ENCODE measurements around the gene PKN2. TPM values are rescaled to one million over a fixed set of nuclear protein-coding genes. Genes with fewer than 3 reads are reported as not detected.
"Not testable (repeated sequence)": the region's sequence is repeated elsewhere in the genome, so short reads cannot be mapped to it uniquely, and the experiment has no call there.

PKN2 gene
- total RNA-seq, 1 donor from 2014 or later: 23.9 TPM

- no peak for DNase-seq (ENCODE audit: low read depth)
Observed at GRCh38 chr1:88876573-88877365, 192.7 kb downstream of the PKN2 start.

GRCh38 chr1:88877382-88877825 lies 193.3 kb downstream of the PKN2 start:
- peak; percentile 34 for DNase-seq (ENCODE audit: low read depth)

- no peak for DNase-seq (ENCODE audit: low read depth)
Observed at GRCh38 chr1:88877911-88878310, 193.8 kb downstream of the PKN2 start.

- DNase-seq (ENCODE audit: low read depth): no peak
Observed at GRCh38 chr1:88878731-88879130, 194.7 kb downstream of the PKN2 start.

- DNase-seq (ENCODE audit: low read depth): not testable (repeated sequence)
Observed at GRCh38 chr1:88880717-88881116, 196.6 kb downstream of the PKN2 start.

GRCh38 chr1:88883156-88883555 lies 199.1 kb downstream of the PKN2 start:
- no peak for DNase-seq (ENCODE audit: low read depth)

Other genes starting within 250 kb of the PKN2 start
- 31.3 and 35.0 TPM in 2 replicates for gene GTF2B, start 207.3 kb downstream of the PKN2 start, total RNA-seq